NT2/D1 (cell line): ENCODE results near the gene PFAS.

ENCODE experiments used
- SUZ12 ChIP-seq: IDR thresholded peaks from 2 replicates; pipeline ENCODE4 v1.6.1; 2011; ENCODE audit not compliant: insufficient read length, insufficient read depth; ENCODE audit errors: extremely low read depth
- YY1 ChIP-seq: IDR thresholded peaks from 2 replicates; pipeline ENCODE4 v1.6.1; 2011; ENCODE audit not compliant: insufficient read length, insufficient read depth
- ZNF274 ChIP-seq: IDR thresholded peaks from 2 replicates; pipeline ENCODE4 v1.6.1; 2011; ENCODE audit warnings: mild to moderate bottlenecking, low read depth, low read length

GRCh38 chr17:8285270-8286181, 36.4 kb downstream of the PFAS start:
- no peak for TF ChIP-seq SUZ12
- no peak for TF ChIP-seq YY1
- TF ChIP-seq ZNF274 = no peak
